Measurements from ENCODE around the gene RHOT2.

GRCh38 chr16:716200-716568 lies 48.3 kb downstream of the RHOT2 start:
- TF ChIP-seq CTCF (conservative IDR thresholded peaks at IDR 0.05; ENCODE audit: low read depth, low read length) (no peak), EZH2 (IDR thresholded peaks at IDR 0.05; ENCODE audit: borderline replicate concordance, low read depth, low read length, poor library complexity, severe bottlenecking) (no peak)
